GM19025 (cell line): Measurements from ENCODE around the gene HS3ST4.

Source experiments
- ATAC-seq: cut with Tn5 transposase; IDR thresholded peaks from one replicate; pipeline ENCODE4 v1.9.1; 2021; ENCODE audit warnings: mild to moderate bottlenecking, low read depth, moderate library complexity; ENCODE audit not compliant: unreplicated experiment

Gene HS3ST4

GRCh38 chr16:25877103-25877502, 185.3 kb downstream of the HS3ST4 start:
- no peak for ATAC-seq

- no peak for ATAC-seq
Observed at GRCh38 chr16:25886598-25886997, 194.8 kb downstream of the HS3ST4 start.

GRCh38 chr16:25888868-25889267, 197.1 kb downstream of the HS3ST4 start:
- ATAC-seq, result no peak

GRCh38 chr16:25893332-25893731, 201.6 kb downstream of the HS3ST4 start:
- no peak for ATAC-seq

- no peak for ATAC-seq
Observed at GRCh38 chr16:25894093-25894492, 202.3 kb downstream of the HS3ST4 start.

DNA sequence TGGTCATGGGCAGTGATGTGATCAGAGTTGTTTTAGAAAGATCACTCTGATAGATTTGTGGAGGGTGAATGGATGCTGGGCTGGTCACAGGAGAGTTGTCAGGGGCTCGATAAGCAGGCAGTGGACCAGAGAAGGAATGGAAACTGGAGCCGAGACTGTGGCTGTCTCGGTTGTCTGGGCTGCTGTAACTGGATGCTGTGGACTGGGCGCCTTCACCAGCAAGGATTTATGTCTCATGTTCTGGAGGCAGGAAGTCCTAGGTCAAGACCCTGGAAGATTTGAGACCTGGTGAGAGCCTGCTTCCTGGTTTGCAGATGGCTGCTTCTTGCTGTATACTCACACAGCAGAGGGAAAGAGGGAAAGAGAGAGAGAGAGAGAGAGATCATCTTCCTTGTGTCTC, 203.6 kb downstream of the HS3ST4 start:
- ATAC-seq, result no peak

GRCh38 chr16:25896411-25896810, 204.7 kb downstream of the HS3ST4 start:
- ATAC-seq, result no peak

DNA sequence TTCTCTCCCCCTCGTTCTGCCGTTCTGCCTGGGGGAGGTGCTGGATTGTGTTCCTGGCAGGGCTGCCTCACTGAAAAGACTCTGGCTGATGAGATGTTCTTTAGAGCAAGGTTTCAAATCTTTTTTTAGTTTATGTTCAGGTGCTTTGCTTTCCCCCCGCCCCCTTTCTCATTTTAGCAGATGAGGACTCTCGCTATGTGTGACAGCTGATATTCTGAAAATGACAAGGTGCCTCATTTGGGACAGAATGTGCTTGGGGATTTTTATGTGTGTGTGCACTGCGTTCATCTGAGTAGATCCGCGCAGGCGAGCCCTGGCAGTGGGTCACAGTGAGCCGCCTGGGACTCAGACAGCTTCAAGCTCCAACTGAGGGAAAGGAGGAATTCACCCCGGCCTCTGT, 205.9 kb downstream of the HS3ST4 start:
- no peak for ATAC-seq

DNA sequence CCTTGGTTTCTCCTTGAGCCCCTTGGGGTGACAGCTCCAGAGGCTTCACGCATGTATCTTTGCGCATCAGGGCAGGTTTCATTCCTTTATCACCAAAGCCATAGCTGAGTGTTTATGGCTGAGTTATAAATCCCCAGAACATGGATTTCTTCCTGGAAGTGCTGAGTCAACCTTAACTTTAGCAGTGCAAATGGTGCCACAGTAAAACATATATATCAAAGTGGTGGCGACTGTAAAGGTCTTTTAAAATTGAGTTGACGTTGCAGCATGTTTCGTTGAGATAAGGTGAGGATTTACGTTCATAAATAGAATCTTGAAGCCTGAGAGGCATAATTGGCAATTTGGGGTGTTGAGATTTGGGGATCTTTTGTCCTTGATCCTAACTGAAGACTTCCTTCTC, 214.1 kb downstream of the HS3ST4 start:
- ATAC-seq, result no peak

GRCh38 chr16:25910971-25911370, 219.2 kb downstream of the HS3ST4 start:
- no peak for ATAC-seq

GRCh38 chr16:25912321-25912720, 220.6 kb downstream of the HS3ST4 start:
- no peak for ATAC-seq

GRCh38 chr16:25914357-25914962, 222.7 kb downstream of the HS3ST4 start:
- no peak for ATAC-seq

DNA sequence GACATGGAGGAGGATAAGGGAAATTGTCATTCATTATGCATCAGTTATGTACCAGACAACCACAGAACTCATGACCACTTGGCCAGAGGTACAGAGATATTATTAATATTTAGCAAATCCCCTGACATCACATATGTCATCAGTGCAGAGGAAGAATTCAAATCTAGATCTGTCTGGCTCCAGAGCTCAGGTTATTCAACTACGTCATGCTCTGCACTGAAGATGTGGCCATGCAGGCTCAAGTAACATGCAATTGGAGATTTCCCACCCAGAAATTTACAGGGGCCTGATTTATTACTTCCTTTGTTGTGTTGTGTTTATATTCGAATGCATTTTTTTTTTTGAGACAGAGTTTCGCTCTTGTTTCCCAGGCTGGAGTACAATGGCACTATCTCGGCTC, 224.3 kb downstream of the HS3ST4 start:
- ATAC-seq, result no peak

GRCh38 chr16:25922438-25922837, 230.7 kb downstream of the HS3ST4 start:
- no peak for ATAC-seq

DNA sequence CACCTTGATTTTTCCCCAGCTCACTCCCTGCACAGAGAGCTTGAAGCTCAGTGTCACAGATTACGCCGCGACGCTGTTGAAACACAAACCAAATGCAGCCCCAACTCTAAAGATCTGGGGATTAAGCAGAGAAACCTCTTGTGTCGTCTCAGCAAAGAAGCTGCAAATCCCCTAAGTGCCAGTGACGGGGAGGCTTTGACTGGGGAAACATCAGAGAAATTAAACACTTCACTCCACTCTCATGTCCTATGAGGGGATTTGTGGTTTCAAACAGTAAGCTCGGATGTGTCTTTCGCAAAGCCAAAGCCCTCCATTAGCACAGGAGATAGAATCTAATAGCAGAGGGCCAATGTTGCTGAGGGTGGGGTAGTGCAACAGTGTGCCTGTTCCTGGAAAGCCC, 233.7 kb downstream of the HS3ST4 start:
- ATAC-seq, result no peak

GRCh38 chr16:25931473-25932035, 239.8 kb downstream of the HS3ST4 start:
- no peak for ATAC-seq

DNA sequence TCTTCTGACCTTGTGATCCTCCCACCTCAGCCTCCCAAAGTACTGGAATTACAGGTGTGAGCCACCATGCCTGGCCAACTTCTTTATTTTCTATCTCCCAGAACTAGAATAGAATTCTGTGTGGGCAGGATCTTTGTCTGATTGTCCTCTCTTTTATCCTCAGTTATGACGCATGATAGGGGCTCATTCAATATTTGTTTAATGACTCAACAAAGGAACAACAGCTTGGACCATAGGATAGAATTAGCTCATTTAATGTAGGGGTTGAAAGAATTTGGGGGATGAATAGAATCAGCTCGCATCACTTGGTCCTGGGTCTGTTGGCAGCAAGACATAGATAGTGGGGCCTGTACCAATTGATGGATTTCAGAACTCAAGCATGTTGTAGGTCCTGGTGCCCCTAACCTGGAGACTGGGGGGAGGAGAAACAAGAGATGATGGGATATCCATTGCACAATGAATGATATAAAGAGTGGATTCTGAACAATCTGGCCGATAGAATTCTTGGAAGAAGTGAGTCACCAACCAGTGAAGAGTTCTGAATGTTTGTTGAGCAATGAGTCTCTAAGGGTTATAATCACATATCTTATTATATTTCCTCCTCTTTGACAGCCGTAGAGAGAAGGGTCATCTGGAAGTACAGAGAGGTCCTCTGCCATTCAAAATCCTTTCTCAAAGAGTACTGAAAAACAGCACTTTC, 250.2 kb downstream of the HS3ST4 start:
- no peak for ATAC-seq

GRCh38 chr16:25950586-25951281, 259.0 kb downstream of the HS3ST4 start:
- ATAC-seq, result no peak

DNA sequence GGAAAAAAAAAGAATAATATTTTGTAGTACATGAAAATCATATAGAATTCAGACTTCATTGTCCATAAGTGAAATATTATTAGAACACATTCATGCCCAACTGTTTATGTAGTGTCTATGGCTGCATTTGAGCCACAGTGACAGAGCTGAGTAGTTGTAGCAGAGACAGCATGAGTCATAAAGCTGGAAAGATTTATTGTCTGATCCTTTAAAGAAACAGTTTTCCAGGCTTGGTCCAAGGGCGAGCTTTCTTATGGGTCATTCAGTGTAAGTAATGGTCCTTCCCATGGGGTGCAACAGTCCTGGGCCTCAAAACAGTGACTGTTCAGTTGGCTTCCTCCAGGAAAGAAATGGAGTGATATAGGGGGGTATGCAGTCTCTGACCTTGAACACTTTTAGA, 260.2 kb downstream of the HS3ST4 start:
- ATAC-seq, result no peak

DNA sequence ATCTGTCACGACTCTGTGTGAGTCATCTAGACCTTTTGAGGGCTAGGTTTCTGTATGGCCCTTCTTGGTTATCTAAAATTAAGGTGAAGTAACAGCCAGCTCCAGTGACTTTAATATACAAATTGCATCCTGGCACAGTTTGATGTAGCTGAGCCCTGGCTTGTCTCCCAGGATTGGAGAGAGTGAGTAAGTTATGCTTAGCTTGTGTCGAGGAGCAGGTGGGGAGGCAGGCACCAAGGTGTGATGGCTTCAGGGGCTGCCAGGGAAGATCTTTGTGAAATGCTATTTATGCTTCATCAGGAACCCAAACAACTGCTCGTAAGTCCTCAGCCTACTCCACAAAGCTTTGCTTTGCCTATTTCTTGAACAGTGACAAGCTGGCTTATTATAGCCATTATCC, 261.2 kb downstream of the HS3ST4 start:
- no peak for ATAC-seq

DNA sequence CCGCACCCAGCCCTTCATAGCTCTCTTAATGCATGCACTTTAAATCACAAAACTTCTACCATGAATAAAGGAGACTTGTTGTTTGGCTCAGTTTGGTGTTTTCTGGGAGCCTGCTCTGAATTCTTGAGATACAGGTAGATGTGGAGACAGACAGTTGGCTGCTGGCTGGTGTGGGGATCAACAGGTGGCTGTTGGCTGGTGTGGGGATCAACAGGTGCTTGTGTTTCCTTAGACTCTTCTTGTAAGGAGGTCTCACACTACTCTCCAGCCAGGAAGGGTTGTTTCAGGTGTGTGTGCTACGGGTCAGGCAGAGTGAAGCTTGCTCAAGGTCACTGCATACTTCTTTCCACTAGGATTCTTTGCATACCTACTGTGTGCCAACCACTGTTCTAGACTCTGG, 265.9 kb downstream of the HS3ST4 start:
- ATAC-seq, result no peak

DNA sequence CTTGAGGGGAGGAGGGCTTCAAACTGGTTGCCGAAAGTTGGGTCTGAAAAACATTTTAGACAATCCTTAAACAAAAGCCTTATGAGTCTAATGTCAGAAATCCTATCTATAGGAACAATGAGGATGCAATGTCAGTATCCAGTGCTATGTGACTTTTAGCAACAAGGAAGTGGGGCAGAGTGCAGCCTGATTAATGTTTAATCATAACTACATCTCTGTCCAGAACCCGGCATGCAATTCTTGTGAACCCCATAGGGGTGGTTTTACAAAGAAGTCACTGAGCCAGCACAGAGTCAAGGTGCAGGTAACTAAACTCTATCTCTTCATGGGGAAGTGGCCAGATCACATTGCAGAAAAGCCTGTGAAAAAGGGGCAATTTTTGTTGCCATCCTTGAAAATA, 267.5 kb downstream of the HS3ST4 start:
- ATAC-seq, result no peak
